MM.1S (cell line): ENCODE measurements around the gene RPH3AL.

Source experiments
- CTCF ChIP-seq: fragments of 300-600 bp; sonication (generic); IDR thresholded peaks from 2 replicates; pipeline ENCODE4 v1.5.1; 2016; ENCODE audit warnings: antibody characterized with exemption, low read length, mixed read lengths
- EZH2 ChIP-seq: fragments of 300-600 bp; sonication (generic); optimal IDR thresholded peaks from 2 replicates; pipeline ENCODE3; 2017; ENCODE audit warnings: low read depth, mild to moderate bottlenecking, antibody characterized with exemption, low read length, mixed read lengths
- EZH2phosphoT487 ChIP-seq: fragments of 300-600 bp; sonication (generic); IDR thresholded peaks from 2 replicates; pipeline ENCODE4 v1.6.1; 2018; ENCODE audit warnings: antibody characterized with exemption, low read length

- TF ChIP-seq CTCF (no peak), EZH2phosphoT487 (no peak), EZH2 (no peak)
Observed at GRCh38 chr17:252456-252855, 100.2 kb downstream of the RPH3AL start.
